ENCODE data around the gene RPL18A. TPM values are rescaled to one million over a fixed set of nuclear protein-coding genes. Genes with fewer than 3 reads are reported as not detected.

RPL18A gene
- total and polyA plus RNA-seq, 3 experiments from 2014 or later, result 3,114 to 3,296 (median 3,151) TPM

DNA sequence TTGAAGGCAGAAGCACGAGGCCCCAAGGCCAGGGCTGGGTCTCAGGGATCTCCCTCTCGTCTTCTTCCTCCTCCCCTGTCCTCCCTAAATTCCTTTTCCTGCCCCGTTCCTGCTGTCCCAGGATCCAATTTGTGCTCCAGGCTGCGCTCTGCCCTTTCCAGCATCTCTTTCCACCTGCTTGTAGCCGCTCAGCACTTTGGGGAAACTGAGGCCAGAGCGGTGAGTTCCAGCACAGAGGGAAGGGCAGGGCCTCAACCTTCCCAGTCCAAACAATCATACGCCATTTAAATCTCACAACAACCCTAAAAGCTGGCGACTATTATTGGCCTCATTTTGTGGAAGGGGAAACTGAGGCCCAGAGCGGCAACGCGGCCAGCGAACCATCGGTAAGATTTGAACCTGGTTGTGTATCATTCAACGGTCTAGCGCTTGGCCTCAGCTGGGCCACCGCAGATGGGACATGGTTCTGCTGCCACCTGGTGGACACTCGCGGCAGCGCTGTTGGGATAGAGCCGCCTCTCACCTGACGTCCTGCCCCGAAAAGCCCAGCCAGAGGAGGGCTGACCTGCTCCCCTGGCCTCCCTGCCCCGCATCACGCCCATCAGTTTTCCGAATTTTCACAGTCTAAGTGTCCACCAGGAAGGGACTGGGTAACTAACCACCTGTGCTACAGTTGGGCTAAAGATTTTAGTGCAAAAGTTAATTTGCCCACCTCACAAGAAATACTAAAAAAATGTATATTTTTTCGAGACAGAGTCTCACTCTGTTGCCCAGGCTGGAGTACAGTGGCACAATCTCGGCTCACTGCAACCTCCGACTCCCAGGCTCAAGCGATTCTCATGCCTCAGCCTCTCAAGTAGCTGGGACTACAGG is 4.2 kb upstream of the RPL18A start:
- peaks cover 0 to 2% (median 0%) of the 10 kb centered on the region in 5 donors for H3K9me3 Mint-ChIP-seq
- H3K4me1 Mint-ChIP-seq, result peaks cover 29 to 35% (median 32%) of the 10 kb centered on the region in 3 donors
- CTCF ChIA-PET, result interaction anchor here (0.6 to 10.9 kb wide), 22 partner anchors 9 to 397 kb away, joined by 3 to 213 read pairs (median 5); partner anchors contain the start of gene CCDC124
- peaks cover 0 to 4% of the 10 kb centered on the region in 2 donors for H3K27me3 Mint-ChIP-seq
- peak overlapping the region in 3 of 8 donors; percentile 64 to 66 (median 66) for H3K27ac Mint-ChIP-seq
- no peaks in the 10 kb centered on the region for H3K27me3 ChIP-seq (ENCODE audit: insufficient read depth, low read length, poor library complexity, severe bottlenecking)
- peak; percentile 76 to 89 (median 86) for DNase-seq
- H3K27ac ChIP-seq (ENCODE audit: low read depth, low read length), result no peak overlapping the region
- POLR2A ChIA-PET, result interaction anchor here (1.5 kb wide), 1 partner anchor 152 kb away, joined by 5 read pairs; no protein-coding TSS in a partner anchor
- peaks cover 0 to 8% (median 3%) of the 10 kb centered on the region in 3 donors for H3K36me3 Mint-ChIP-seq
- peaks cover 4% of the 10 kb centered on the region for H3K36me3 ChIP-seq (ENCODE audit: insufficient read depth, low read length)
- H3K4me1 ChIP-seq (ENCODE audit: insufficient read depth, low read length), result peaks cover 23% of the 10 kb centered on the region
- H3K4me3 Mint-ChIP-seq, result peak overlapping the region in 1 of 7 donors; percentile 34
- H3K9me3 ChIP-seq (ENCODE audit: low read length), result no peaks in the 10 kb centered on the region
- H3K4me3 ChIP-seq (ENCODE audit: low read length), result no peak overlapping the region

DNA sequence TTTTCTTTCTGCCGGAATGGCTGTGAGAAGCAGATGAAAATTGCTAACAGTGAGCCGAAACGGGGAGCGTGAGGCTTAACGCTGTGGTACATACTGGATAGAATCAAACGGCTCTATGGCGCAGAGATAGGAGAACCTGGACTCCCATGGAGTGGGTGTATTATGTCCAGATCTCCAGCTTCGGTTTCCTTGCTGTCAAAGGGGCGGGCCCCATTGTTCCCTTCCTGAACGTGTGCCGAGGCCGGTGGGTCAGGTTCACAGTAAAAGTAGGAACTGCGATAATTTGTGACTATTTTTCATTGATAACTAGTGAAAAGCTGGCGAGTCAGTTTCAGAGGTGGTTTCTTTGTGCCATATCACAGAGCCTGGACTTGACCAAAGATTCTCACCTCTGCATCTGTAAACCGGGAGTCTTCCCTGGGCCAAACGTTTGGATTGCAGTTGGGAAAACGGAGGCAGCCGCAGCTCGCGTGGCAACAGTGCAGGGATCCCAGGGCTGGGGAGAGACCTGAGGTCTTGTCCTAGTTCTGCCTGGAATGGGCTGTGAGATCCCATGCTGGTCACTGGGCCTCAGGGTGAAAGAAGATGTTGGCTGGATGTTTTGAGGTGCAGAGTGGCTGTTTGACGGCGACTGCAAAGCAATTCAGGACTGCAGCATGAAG is 752 bp downstream of the RPL18A start:
- CTCF ChIA-PET, result interaction anchor here (0.9 to 10.9 kb wide), 17 partner anchors 10 to 199 kb away, joined by 3 to 213 read pairs (median 7); partner anchors contain the start of genes CCDC124, FCHO1, JAK3 and SLC5A5

DNA sequence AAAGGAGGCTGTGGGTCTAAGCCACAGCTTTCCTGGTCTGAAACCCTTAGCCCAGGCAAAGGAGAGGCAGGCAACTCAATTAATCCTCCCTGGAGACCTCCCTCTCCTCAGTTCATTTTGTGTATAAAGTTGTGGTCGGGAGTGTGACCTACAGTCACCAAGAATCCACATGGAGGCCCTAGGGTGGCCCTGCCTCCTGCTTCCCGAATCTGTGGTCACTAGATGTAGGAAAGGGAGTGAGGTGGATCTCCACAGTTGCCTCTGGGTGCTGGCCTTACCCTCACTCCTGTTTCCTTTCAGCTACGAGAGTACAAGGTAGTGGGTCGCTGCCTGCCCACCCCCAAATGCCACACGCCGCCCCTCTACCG is 1.3 kb downstream of the RPL18A start:
- no peak for DNase-seq
- Histone ChIP-seq H3K4me3 (ENCODE audit: low read length) (peak overlapping the region; percentile 95), H3K27ac (ENCODE audit: low read depth, low read length) (peak overlapping the region; percentile 13), H3K4me1 (ENCODE audit: insufficient read depth, low read length) (peaks cover 18% of the 10 kb centered on the region), H3K27me3 (ENCODE audit: insufficient read depth, low read length, poor library complexity, severe bottlenecking) (no peaks in the 10 kb centered on the region), H3K36me3 (ENCODE audit: insufficient read depth, low read length) (peaks cover 37% of the 10 kb centered on the region), H3K9me3 (ENCODE audit: low read length) (no peaks in the 10 kb centered on the region)
- Mint-ChIP-seq H3K9me3 (peaks cover 0 to 2% (median 0%) of the 10 kb centered on the region in 5 donors), H3K27ac (peak overlapping the region; percentile 74 to 98 (median 90)), H3K36me3 (peaks cover 0 to 60% (median 5%) of the 10 kb centered on the region in 3 donors), H3K4me3 (peak overlapping the region; percentile 93 to 100 (median 97)), H3K4me1 (peaks cover 28 to 39% (median 29%) of the 10 kb centered on the region in 3 donors), H3K27me3 (peaks cover 0 to 1% of the 10 kb centered on the region in 2 donors)
- ChIA-PET CTCF (interaction anchor here (3.2 to 10.9 kb wide), 3 partner anchors 11 to 135 kb away, joined by 21 to 213 read pairs (median 38); partner anchors contain the start of genes CCDC124 and SLC5A5), POLR2A (interaction anchor here (0.6 to 4.0 kb wide), 3 partner anchors 11 to 140 kb away, joined by 3 to 124 read pairs (median 15); partner anchors contain the start of genes CCDC124 and SLC5A5)

More for the DNA sequence above, 752 bp downstream of the RPL18A start:
- H3K36me3 Mint-ChIP-seq, result peaks cover 0 to 56% (median 5%) of the 10 kb centered on the region in 3 donors
- H3K27ac ChIP-seq (ENCODE audit: low read depth, low read length), result peak overlapping the region; percentile 80
- POLR2A ChIA-PET, result interaction anchor here (0.6 to 4.0 kb wide), 8 partner anchors 11 to 1196 kb away, joined by 3 to 124 read pairs (median 10); partner anchors contain the start of genes CCDC124, JAK3, PGLS and SLC5A5
- peaks cover 31 to 43% (median 33%) of the 10 kb centered on the region in 3 donors for H3K4me1 Mint-ChIP-seq
- peaks cover 23% of the 10 kb centered on the region for H3K4me1 ChIP-seq (ENCODE audit: insufficient read depth, low read length)
- H3K4me3 ChIP-seq (ENCODE audit: low read length), result peak overlapping the region; percentile 95
- H3K9me3 Mint-ChIP-seq, result peaks cover 0 to 2% (median 0%) of the 10 kb centered on the region in 5 donors
- no peak for DNase-seq
- peak overlapping the region; percentile 81 to 100 (median 96) for H3K27ac Mint-ChIP-seq
- peaks cover 0 to 4% of the 10 kb centered on the region in 2 donors for H3K27me3 Mint-ChIP-seq
- peaks cover 37% of the 10 kb centered on the region for H3K36me3 ChIP-seq (ENCODE audit: insufficient read depth, low read length)
- no peaks in the 10 kb centered on the region for H3K27me3 ChIP-seq (ENCODE audit: insufficient read depth, low read length, poor library complexity, severe bottlenecking)
- peak overlapping the region; percentile 93 to 100 (median 97) for H3K4me3 Mint-ChIP-seq
- H3K9me3 ChIP-seq (ENCODE audit: low read length), result no peaks in the 10 kb centered on the region

DNA sequence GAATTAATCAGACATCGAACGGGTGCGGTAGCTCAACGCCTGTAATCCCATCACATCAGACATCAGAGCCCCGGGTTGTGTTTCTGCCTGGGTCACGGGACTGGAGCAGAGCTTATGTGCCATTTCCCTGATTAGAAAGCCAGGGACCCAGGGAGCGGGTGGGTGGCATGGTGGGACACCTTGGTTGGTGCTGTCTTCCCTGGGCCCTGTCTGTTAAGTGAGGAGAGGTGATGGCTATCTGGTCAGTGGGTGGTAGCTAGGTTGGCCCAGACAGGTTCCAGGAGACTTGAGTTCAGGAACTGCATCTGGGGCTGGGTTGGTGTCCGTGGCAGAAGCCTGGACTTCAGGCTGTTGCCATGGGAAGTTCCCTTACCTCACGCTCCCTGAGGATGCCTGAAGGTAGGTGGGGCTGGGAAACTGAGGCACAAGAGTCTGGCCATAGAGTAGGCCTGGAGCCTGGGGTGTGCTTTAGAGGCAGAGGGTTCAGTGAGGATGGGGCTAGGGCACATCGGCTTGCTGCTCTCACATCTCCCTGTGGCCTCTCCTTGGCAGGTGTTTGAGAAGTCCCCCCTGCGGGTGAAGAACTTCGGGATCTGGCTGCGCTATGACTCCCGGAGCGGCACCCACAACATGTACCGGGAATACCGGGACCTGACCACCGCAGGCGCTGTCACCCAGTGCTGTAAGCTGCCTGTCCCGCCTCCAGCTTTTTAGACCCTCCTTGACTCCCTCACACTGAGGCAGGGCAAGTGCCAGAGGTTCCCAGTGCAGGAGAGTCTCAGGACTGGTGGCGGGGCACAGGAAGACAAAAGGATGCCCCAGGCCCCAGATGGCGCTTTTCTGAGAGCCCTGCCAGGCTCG is 2.1 kb downstream of the RPL18A start:
- Mint-ChIP-seq H3K27me3 (peaks cover 0 to 1% of the 10 kb centered on the region in 2 donors), H3K9me3 (peaks cover 0 to 2% (median 0%) of the 10 kb centered on the region in 5 donors), H3K27ac (peak overlapping the region; percentile 75 to 98 (median 90)), H3K4me1 (peaks cover 28 to 39% (median 29%) of the 10 kb centered on the region in 3 donors), H3K36me3 (peaks cover 0 to 60% (median 5%) of the 10 kb centered on the region in 3 donors), H3K4me3 (peak overlapping the region; percentile 37 to 100 (median 96))
- POLR2A ChIA-PET, result interaction anchor here (0.5 to 4.0 kb wide), 3 partner anchors 14 to 94 kb away, joined by 3 to 124 read pairs (median 4); partner anchors contain the start of genes CCDC124 and JAK3
- CTCF ChIA-PET, result interaction anchor here (10.9 kb wide), 1 partner anchor 71 kb away, joined by 213 read pairs; the partner anchor contains the start of gene CCDC124
- no peaks in the 10 kb centered on the region for H3K9me3 ChIP-seq (ENCODE audit: low read length)
- peaks cover 37% of the 10 kb centered on the region for H3K36me3 ChIP-seq (ENCODE audit: insufficient read depth, low read length)
- peak overlapping the region; percentile 95 for H3K4me3 ChIP-seq (ENCODE audit: low read length)
- DNase-seq, result no peak
- H3K27me3 ChIP-seq (ENCODE audit: insufficient read depth, low read length, poor library complexity, severe bottlenecking), result no peaks in the 10 kb centered on the region
- peaks cover 18% of the 10 kb centered on the region for H3K4me1 ChIP-seq (ENCODE audit: insufficient read depth, low read length)
- peak overlapping the region; percentile 13 for H3K27ac ChIP-seq (ENCODE audit: low read depth, low read length)

DNA sequence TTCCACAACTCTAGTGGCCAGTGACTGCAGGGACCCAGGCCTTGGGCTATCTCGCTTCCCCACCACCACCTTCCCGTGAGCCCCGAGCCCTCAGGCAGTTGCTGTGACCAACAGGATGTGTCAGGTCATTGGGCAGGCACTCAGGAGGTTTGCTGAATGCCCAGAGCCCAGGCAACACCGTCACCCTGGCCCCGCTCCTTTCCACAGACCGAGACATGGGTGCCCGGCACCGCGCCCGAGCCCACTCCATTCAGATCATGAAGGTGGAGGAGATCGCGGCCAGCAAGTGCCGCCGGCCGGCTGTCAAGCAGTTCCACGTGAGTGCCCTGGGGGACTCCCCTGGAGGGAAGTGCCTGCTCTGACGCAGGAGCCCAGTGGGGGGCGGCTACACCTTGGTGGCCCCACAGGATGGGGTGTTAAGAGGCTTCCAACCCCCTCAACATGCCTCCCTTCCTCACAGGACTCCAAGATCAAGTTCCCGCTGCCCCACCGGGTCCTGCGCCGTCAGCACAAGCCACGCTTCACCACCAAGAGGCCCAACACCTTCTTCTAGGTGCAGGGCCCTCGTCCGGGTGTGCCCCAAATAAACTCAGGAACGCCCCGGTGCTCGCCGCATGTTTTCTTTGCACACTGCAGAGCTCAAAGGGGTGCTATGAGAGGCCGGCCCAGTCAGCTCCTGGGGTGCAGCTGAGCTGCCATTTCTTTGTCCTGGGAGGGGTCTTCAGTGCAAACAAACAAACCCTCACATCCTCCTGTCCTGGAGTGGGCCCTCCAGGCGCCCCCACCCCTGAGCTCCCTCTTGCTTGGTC is 3.2 kb downstream of the RPL18A start:
- peaks cover 0 to 2% (median 0%) of the 10 kb centered on the region in 5 donors for H3K9me3 Mint-ChIP-seq

GRCh38 chr19:17863520-17864182 is 3.9 kb downstream of the RPL18A start:
- Mint-ChIP-seq H3K9me3 (peaks cover 0 to 2% (median 0%) of the 10 kb centered on the region in 5 donors), H3K36me3 (peaks cover 0 to 60% (median 5%) of the 10 kb centered on the region in 3 donors), H3K27ac (peak overlapping the region in 2 of 8 donors; percentile 39 to 72), H3K4me3 (peak overlapping the region in 4 of 7 donors; percentile 16 to 66 (median 44)), H3K4me1 (peaks cover 28 to 39% (median 29%) of the 10 kb centered on the region in 3 donors), H3K27me3 (peaks cover 0 to 1% of the 10 kb centered on the region in 2 donors)
- ChIA-PET POLR2A (no interaction called here), CTCF (interaction anchor here (0.6 to 2.4 kb wide), 2 partner anchors 69 to 144 kb away, joined by 3 to 7 read pairs; partner anchors contain the start of genes ARRDC2 and CCDC124)
- no peaks in the 10 kb centered on the region for H3K9me3 ChIP-seq (ENCODE audit: low read length)
- H3K27ac ChIP-seq (ENCODE audit: low read depth, low read length), result no peak overlapping the region
- no peak overlapping the region for H3K4me3 ChIP-seq (ENCODE audit: low read length)
- H3K4me1 ChIP-seq (ENCODE audit: insufficient read depth, low read length), result peaks cover 18% of the 10 kb centered on the region
- H3K27me3 ChIP-seq (ENCODE audit: insufficient read depth, low read length, poor library complexity, severe bottlenecking), result no peaks in the 10 kb centered on the region
- DNase-seq, result no peak
- H3K36me3 ChIP-seq (ENCODE audit: insufficient read depth, low read length), result peaks cover 37% of the 10 kb centered on the region

More for the DNA sequence above, 3.2 kb downstream of the RPL18A start:
- Histone ChIP-seq H3K36me3 (ENCODE audit: insufficient read depth, low read length) (peaks cover 37% of the 10 kb centered on the region), H3K4me1 (ENCODE audit: insufficient read depth, low read length) (peaks cover 18% of the 10 kb centered on the region), H3K4me3 (ENCODE audit: low read length) (no peak overlapping the region), H3K27me3 (ENCODE audit: insufficient read depth, low read length, poor library complexity, severe bottlenecking) (no peaks in the 10 kb centered on the region), H3K9me3 (ENCODE audit: low read length) (no peaks in the 10 kb centered on the region), H3K27ac (ENCODE audit: low read depth, low read length) (no peak overlapping the region)
- ChIA-PET POLR2A (no interaction called here), CTCF (interaction anchor here (0.6 to 2.4 kb wide), 2 partner anchors 70 to 145 kb away, joined by 3 to 7 read pairs; partner anchors contain the start of genes ARRDC2 and CCDC124)
- Mint-ChIP-seq H3K27ac (peak overlapping the region in 4 of 8 donors; percentile 38 to 91 (median 58)), H3K4me1 (peaks cover 28 to 39% (median 29%) of the 10 kb centered on the region in 3 donors), H3K4me3 (peak overlapping the region in 4 of 7 donors; percentile 34 to 66 (median 48)), H3K27me3 (peaks cover 0 to 1% of the 10 kb centered on the region in 2 donors), H3K36me3 (peaks cover 0 to 60% (median 5%) of the 10 kb centered on the region in 3 donors)
- no peak for DNase-seq

All from CD8-positive, alpha-beta memory T cell (primary cell).